ENCODE data around the gene IL5. TPM values are rescaled to one million over a fixed set of nuclear protein-coding genes. Genes with fewer than 3 reads are reported as not detected.

Gene IL5
- total and polyA plus RNA-seq, 4 experiments from 2014 or later: not detected

GRCh38 chr5:132496191-132496630, 47.1 kb downstream of the IL5 start:
- Mint-ChIP-seq H3K36me3 (peaks cover 0 to 8% of the 10 kb centered on the region in 2 donors), H3K9me3 (peaks cover 0 to 1% (median 0%) of the 10 kb centered on the region in 8 donors), H3K4me1 (peaks cover 42 to 93% (median 71%) of the 10 kb centered on the region in 4 donors), H3K4me3 (peak overlapping the region; percentile 93 to 99 (median 96)), H3K27ac (peak overlapping the region; percentile 95 to 99 (median 98)), H3K27me3 (no peaks in the 10 kb centered on the region)
- Histone ChIP-seq H3K27me3 (ENCODE audit: insufficient read depth, low read length) (no peaks in the 10 kb centered on the region), H3K4me1 (ENCODE audit: insufficient read depth, low read length) (peaks cover 85% of the 10 kb centered on the region), H3K9me3 (ENCODE audit: control insufficient read depth in 1 of 2, low read length in 2 of 2) (no peaks in the 10 kb centered on the region), H3K4me3 (ENCODE audit: low read length in 2 of 2) (peak overlapping the region; percentile 59 to 61), H3K36me3 (ENCODE audit: insufficient read depth, low read length) (no peaks in the 10 kb centered on the region), H3K27ac (ENCODE audit: low read depth, low read length) (peak overlapping the region; percentile 99)
- peak; percentile 84 to 95 (median 88) for DNase-seq
- intact Hi-C loops (cut with micrococcal nuclease): loop anchor here (1.0 kb wide), 1 partner anchor 77 kb away; no protein-coding TSS in a partner anchor
- ChIA-PET CTCF (ENCODE audit: partially characterized antibody) (interaction anchor here (0.8 to 13.3 kb wide), 19 partner anchors 9 to 258 kb away, joined by 3 to 543 read pairs (median 6); partner anchors contain the start of gene KIF3A), POLR2A (ENCODE audit: partially characterized antibody) (interaction anchor here (0.7 to 35.0 kb wide), 21 partner anchors 7 to 555 kb away, joined by 3 to 1580 read pairs (median 20); partner anchors contain the start of genes CCNI2, HSPA4, IRF1 and KIF3A)

- intact Hi-C loops (cut with micrococcal nuclease): loop anchor here (1.0 kb wide), 2 partner anchors 76 to 241 kb away; no protein-coding TSS in a partner anchor
- Histone ChIP-seq H3K27ac (ENCODE audit: low read depth, low read length) (peak overlapping the region; percentile 99), H3K4me1 (ENCODE audit: insufficient read depth, low read length) (peaks cover 83% of the 10 kb centered on the region), H3K36me3 (ENCODE audit: insufficient read depth, low read length) (no peaks in the 10 kb centered on the region), H3K27me3 (ENCODE audit: insufficient read depth, low read length) (no peaks in the 10 kb centered on the region), H3K4me3 (ENCODE audit: low read length in 2 of 2) (peak overlapping the region; percentile 25 to 61), H3K9me3 (ENCODE audit: control insufficient read depth in 1 of 2, low read length in 2 of 2) (no peaks in the 10 kb centered on the region)
- H3K4me3 Mint-ChIP-seq: peak overlapping the region; percentile 93 to 99 (median 96)
- no peaks in the 10 kb centered on the region for H3K27me3 Mint-ChIP-seq
- DNase-seq: peak; percentile 52 to 76 (median 60)
- ChIA-PET POLR2A (ENCODE audit: partially characterized antibody) (interaction anchor here (0.7 to 35.0 kb wide), 21 partner anchors 7 to 556 kb away, joined by 3 to 1580 read pairs (median 20); partner anchors contain the start of genes CCNI2, HSPA4, IRF1 and KIF3A), CTCF (ENCODE audit: partially characterized antibody) (interaction anchor here (0.8 to 13.3 kb wide), 17 partner anchors 8 to 257 kb away, joined by 3 to 543 read pairs (median 7); partner anchors contain the start of gene KIF3A)
- peaks cover 0 to 2% (median 0%) of the 10 kb centered on the region in 8 donors for H3K9me3 Mint-ChIP-seq
- H3K36me3 Mint-ChIP-seq: peaks cover 0 to 11% of the 10 kb centered on the region in 2 donors
- peaks cover 41 to 92% (median 66%) of the 10 kb centered on the region in 4 donors for H3K4me1 Mint-ChIP-seq
- H3K27ac Mint-ChIP-seq: peak overlapping the region; percentile 95 to 99 (median 98)
These were observed 47.6 kb downstream of the IL5 start for GRCh38 chr5:132495667-132496190.

- Histone ChIP-seq H3K27me3 (ENCODE audit: insufficient read depth, low read length) (no peaks in the 10 kb centered on the region), H3K4me3 (ENCODE audit: low read length in 2 of 2) (no peak overlapping the region), H3K9me3 (ENCODE audit: control insufficient read depth in 1 of 2, low read length in 2 of 2) (no peaks in the 10 kb centered on the region), H3K27ac (ENCODE audit: low read depth, low read length) (peak overlapping the region; percentile 99), H3K36me3 (ENCODE audit: insufficient read depth, low read length) (peaks cover 6% of the 10 kb centered on the region), H3K4me1 (ENCODE audit: insufficient read depth, low read length) (peaks cover 65% of the 10 kb centered on the region)
- POLR2A ChIA-PET (ENCODE audit: partially characterized antibody): interaction anchor here (5.3 to 35.0 kb wide), 5 partner anchors 20 to 85 kb away, joined by 53 to 1580 read pairs (median 592); no protein-coding TSS in a partner anchor
- peak overlapping the region in 6 of 8 donors; percentile 11 to 98 (median 75) for H3K4me3 Mint-ChIP-seq
- intact Hi-C loops (cut with micrococcal nuclease): no loop called here
- peaks cover 0 to 6% (median 0%) of the 10 kb centered on the region in 8 donors for H3K9me3 Mint-ChIP-seq
- no peaks in the 10 kb centered on the region for H3K27me3 Mint-ChIP-seq
- peak overlapping the region; percentile 91 to 99 (median 95) for H3K27ac Mint-ChIP-seq
- H3K36me3 Mint-ChIP-seq: peaks cover 8 to 25% of the 10 kb centered on the region in 2 donors
- peak in 1 of 5 donors; percentile 13 for DNase-seq
- CTCF ChIA-PET (ENCODE audit: partially characterized antibody): interaction anchor here (6.8 to 13.3 kb wide), 5 partner anchors 14 to 108 kb away, joined by 76 to 543 read pairs (median 90); no protein-coding TSS in a partner anchor
- peaks cover 31 to 77% (median 51%) of the 10 kb centered on the region in 4 donors for H3K4me1 Mint-ChIP-seq
These were observed 49.5 kb downstream of the IL5 start for GRCh38 chr5:132493821-132494220.

- H3K27ac ChIP-seq (ENCODE audit: low read depth, low read length): peak overlapping the region; percentile 99
- intact Hi-C loops (cut with micrococcal nuclease): no loop called here
- peaks cover 29 to 78% (median 49%) of the 10 kb centered on the region in 4 donors for H3K4me1 Mint-ChIP-seq
- peaks cover 0 to 6% (median 0%) of the 10 kb centered on the region in 8 donors for H3K9me3 Mint-ChIP-seq
- H3K27me3 ChIP-seq (ENCODE audit: insufficient read depth, low read length): no peaks in the 10 kb centered on the region
- ChIA-PET CTCF (ENCODE audit: partially characterized antibody) (interaction anchor here (6.8 to 10.2 kb wide), 7 partner anchors 7 to 107 kb away, joined by 73 to 93 read pairs (median 86); no protein-coding TSS in a partner anchor), POLR2A (ENCODE audit: partially characterized antibody) (interaction anchor here (0.5 to 35.0 kb wide), 8 partner anchors 20 to 144 kb away, joined by 3 to 1580 read pairs (median 371); no protein-coding TSS in a partner anchor)
- H3K9me3 ChIP-seq (ENCODE audit: control insufficient read depth in 1 of 2, low read length in 2 of 2): no peaks in the 10 kb centered on the region
- H3K4me3 ChIP-seq (ENCODE audit: low read length in 2 of 2): no peak overlapping the region
- H3K27ac Mint-ChIP-seq: peak overlapping the region; percentile 89 to 99 (median 95)
- H3K36me3 Mint-ChIP-seq: peaks cover 14 to 31% of the 10 kb centered on the region in 2 donors
- H3K4me3 Mint-ChIP-seq: peak overlapping the region in 4 of 8 donors; percentile 11 to 91 (median 30)
- H3K4me1 ChIP-seq (ENCODE audit: insufficient read depth, low read length): peaks cover 67% of the 10 kb centered on the region
- H3K36me3 ChIP-seq (ENCODE audit: insufficient read depth, low read length): peaks cover 12% of the 10 kb centered on the region
- DNase-seq: no peak
- H3K27me3 Mint-ChIP-seq: no peaks in the 10 kb centered on the region
These were observed 50.1 kb downstream of the IL5 start for GRCh38 chr5:132493241-132493640.

- peak overlapping the region; percentile 45 to 94 for H3K4me3 ChIP-seq (ENCODE audit: low read length in 2 of 2)
- POLR2A ChIA-PET (ENCODE audit: partially characterized antibody): interaction anchor here (0.5 to 35.0 kb wide), 15 partner anchors 6 to 143 kb away, joined by 3 to 1580 read pairs (median 83); partner anchors contain the start of genes RAD50 and SLC22A5
- peak overlapping the region; percentile 99 for H3K27ac ChIP-seq (ENCODE audit: low read depth, low read length)
- H3K9me3 ChIP-seq (ENCODE audit: control insufficient read depth in 1 of 2, low read length in 2 of 2): no peaks in the 10 kb centered on the region
- H3K27me3 ChIP-seq (ENCODE audit: insufficient read depth, low read length): no peaks in the 10 kb centered on the region
- no peak for DNase-seq
- H3K36me3 Mint-ChIP-seq: peaks cover 20 to 38% of the 10 kb centered on the region in 2 donors
- peak overlapping the region in 7 of 8 donors; percentile 84 to 95 (median 91) for H3K4me3 Mint-ChIP-seq
- H3K36me3 ChIP-seq (ENCODE audit: insufficient read depth, low read length): peaks cover 19% of the 10 kb centered on the region
- intact Hi-C loops (cut with micrococcal nuclease): no loop called here
- H3K4me1 Mint-ChIP-seq: peaks cover 35 to 78% (median 49%) of the 10 kb centered on the region in 4 donors
- peaks cover 67% of the 10 kb centered on the region for H3K4me1 ChIP-seq (ENCODE audit: insufficient read depth, low read length)
- H3K9me3 Mint-ChIP-seq: peaks cover 0 to 6% (median 0%) of the 10 kb centered on the region in 8 donors
- CTCF ChIA-PET (ENCODE audit: partially characterized antibody): interaction anchor here (5.6 to 10.2 kb wide), 10 partner anchors 8 to 106 kb away, joined by 70 to 94 read pairs (median 84); no protein-coding TSS in a partner anchor
- H3K27ac Mint-ChIP-seq: peak overlapping the region; percentile 97 to 99 (median 99)
- H3K27me3 Mint-ChIP-seq: no peaks in the 10 kb centered on the region
These were observed 50.8 kb downstream of the IL5 start for GRCh38 chr5:132492386-132493125.
